ENCODE data around the gene NCKAP5.

The NCKAP5 gene

DNA sequence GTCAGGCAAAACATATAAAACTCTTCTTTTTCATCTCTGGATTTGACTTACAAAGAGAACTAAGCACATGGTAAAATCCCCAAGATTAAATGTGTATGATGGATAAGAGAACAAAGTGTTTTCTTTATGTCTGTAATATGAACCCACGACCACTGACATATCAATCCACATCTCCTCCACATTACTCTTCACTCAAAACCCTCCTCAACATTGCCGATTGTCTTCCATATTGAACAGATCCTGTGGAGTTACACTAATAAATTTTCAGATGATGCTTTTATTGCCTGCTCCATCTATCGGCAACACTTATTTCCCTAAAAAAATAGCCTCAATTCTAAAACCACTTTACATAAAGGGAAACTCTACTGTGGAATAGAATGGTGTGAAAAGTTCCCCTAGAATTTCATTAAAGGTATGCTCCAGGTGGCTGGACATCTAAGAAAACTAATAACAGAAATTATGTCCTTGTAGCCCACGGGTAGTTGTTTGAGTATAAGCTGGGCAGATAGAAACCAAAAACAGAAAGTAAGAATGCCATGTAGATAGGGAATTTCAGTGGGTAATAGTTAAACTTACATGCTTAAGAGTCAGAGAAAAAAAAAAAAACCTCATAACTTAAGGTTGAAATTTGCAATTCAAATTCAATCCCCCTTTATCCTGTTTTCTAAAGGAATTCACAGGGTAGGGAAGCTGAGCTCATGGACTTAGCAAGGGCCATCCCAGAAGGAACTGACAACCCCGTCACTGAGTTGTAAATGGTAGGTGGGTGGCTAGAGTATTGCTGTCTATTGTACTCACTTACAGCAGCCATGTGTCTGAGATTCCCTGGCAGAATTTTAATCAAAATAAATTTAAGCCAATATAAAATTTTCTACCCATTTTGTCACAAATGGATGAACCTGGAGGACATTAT, 592.8 kb downstream of the NCKAP5 start:
- no peak for DNase-seq

DNA sequence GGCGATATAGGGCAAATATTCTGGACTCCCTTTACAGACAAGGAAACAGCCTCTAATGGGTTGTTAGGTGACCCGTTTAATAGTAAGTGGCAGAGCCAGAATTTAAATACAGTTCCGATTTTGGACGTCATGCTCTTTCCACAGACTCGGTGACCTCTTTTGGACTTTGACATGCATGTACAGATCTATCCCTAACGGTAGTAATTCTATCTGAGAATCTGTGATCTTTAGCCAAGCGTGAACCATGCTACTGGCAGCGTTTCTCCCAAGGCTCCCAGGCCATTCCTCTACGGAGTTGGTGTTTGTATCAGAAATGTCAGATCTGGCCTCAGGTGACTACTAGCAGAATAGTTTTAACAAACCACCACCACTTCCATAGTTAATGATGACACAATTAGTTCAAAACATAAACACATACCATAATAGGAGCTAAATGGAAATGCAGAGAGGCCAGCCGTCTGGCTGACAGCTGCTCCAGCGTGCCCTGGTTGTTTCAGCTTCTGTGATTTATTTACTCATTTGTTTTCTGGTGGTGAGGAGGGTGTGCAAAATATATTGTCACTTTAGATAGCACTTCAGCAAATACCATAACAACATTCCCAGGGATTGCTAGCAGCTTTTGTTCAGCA, 593.7 kb downstream of the NCKAP5 start:
- DNase-seq = no peak

DNA sequence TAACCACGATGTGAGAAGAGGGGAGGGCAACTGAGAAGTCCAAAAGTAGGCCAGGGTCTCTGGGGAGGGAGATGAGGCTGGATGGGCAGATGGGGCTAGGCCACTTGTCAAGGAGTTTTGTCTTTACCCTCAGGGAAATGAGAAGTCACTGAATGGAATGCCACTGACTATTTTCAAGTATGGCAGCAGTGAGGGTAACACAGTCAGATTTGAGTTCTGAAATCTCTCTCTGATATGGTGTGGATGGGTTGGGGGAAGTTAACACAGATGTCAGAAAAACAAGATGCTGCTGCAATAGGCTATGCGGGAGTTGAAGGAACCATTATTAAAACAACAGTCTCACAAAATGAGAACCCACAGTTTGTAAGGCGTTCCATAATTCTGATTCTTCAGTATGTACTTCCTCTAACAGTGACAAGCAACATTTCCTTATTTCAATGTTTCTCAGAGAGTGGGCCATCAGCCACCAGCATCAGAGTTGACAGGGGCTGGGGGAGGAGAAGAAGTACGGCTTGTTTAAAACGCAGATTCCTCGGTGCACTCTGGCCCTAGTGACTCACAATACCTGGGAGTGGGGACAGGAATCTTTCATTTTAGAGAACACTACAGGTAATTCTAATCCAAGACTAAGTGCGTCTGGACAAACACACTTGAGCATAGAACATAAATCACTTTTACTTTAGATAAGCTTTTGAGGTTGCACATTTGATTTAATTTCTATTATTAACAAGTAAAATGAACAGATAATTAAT, 596.8 kb downstream of the NCKAP5 start:
- DNase-seq = no peak

DNA sequence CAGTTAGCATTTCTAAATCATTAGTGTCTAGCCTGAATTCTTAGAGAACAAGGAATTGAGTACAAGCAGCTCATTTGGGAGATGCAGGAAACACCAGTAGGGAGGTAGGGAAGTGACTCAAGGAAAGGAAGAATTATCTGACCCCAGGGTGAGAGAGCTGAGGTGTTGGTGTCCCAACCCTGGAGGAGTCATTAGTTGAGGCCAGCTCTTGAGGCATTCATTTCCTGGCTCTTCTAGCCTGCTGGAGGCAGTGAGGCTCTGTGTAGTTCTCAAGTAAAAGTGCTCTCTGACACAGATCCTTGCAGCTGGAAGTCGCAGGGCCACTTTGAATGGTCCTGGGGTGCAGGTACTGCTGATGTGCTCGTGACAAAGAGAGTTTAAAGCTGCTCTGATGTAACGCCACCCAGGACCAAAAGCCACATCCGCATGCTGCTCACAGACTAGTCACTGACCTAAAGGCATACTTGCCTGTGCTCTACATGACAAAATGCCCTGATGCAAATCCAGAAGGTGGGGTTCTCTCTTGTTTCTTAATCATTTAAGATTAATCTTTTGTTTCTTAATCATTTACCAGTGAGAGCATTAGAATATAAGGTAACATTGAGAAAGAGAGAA, 598.8 kb downstream of the NCKAP5 start:
- no peak for DNase-seq

DNA sequence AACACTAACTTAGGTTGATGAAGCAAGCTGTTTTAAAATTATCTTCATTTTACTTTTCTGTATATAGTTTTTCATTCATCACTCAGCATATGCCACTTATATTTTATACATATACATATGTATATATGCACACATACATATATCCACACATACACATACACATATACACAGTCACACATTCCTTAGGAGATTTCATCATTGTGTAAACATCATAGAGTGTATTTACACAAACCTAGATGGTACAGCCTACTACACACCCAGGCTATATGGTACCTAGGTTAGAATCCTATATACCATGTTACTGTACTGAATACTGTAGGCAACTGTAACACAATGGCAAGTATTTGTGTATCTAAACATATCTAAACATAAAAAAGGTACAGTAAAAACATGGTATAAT, 602.8 kb downstream of the NCKAP5 start:
- no peak for DNase-seq

DNA sequence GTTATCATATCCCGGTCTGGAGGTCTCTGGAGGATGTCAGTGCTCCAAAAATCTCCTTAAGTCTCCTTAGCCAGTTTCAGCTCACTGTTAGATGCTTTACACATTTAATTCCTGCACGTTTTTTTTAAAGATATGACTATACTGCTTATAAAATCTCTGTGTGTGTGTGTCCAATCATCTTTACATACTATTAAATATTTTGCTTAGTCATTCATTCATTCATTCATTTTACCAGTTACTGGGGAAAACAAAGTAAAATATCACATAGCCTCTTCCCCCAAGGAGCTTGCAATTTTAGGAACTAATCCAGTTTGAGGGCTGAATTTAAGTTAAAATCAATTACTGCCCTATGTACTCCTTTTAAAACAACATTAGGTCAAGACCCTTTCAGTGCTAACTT, 605.1 kb downstream of the NCKAP5 start:
- DNase-seq = no peak

DNA sequence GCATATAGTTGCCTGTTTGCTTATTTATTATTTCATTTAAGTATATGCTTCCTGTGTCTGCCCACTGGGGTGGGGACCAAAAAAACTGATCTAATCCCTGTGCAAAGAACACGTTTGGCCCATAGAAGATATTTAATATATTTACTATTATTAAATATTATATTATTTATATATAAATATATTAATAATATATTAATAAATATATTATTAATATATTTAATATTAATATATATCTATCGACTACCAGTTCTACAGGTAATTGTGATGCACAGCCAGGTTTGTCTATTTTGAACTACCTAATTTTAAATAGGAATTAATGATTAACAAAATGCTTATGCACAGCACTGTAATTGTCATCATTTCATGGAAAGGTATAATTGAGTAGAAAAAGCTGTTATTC, 609.4 kb downstream of the NCKAP5 start:
- no peak for DNase-seq

DNA sequence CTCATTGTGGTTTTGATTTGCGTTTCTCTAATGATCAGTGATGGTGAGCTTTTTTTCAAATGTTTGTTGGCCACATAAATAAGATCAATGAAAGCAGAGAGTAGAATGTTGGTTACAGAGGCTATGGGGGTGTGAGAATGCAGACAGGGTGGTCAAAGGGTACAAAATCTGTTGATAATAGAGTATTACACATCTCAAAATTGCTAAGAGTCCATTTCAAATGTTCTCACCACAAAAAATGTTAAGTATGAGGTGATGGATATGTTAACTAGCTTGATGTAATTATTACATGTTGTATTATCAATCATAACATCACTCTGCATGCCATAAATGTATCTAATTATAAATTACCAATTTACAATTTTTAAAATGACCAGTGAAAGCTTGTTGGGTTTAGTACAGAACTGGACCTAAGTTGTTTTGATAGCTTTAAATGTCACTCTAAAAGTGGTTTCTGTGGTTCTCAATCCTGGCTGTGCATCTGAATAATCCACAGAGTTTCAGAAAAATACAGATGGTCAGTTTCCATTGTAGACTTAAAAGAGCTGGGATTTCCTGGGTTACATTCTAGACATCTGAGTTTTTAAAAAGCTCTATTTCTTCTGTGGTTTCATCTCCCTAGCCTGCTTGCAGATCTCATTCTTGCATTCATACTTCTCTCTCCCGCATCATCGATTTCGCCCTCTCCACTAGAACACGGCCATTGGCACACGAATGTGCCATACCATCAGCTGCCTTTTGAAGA, 612.2 kb downstream of the NCKAP5 start:
- DNase-seq = no peak

DNA sequence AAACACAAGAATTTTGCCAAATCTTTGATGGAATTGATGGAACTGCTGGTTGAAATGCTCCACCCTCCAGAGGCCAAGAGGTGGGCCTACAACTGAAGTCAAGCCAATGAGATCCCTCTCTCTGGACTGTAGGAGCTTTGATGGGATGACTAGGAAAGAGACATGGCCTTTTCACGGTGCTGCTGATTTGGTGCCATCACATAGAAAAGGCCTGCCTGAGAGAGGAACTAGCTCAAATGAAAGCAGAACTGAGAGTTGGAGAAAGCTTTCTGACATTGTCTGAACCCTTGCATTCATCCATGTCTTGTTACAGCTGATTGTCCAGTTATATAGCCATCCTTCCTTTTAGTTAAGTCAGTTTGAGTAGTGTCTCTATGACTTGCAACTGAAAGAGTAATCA, 614.5 kb downstream of the NCKAP5 start:
- DNase-seq = no peak

DNA sequence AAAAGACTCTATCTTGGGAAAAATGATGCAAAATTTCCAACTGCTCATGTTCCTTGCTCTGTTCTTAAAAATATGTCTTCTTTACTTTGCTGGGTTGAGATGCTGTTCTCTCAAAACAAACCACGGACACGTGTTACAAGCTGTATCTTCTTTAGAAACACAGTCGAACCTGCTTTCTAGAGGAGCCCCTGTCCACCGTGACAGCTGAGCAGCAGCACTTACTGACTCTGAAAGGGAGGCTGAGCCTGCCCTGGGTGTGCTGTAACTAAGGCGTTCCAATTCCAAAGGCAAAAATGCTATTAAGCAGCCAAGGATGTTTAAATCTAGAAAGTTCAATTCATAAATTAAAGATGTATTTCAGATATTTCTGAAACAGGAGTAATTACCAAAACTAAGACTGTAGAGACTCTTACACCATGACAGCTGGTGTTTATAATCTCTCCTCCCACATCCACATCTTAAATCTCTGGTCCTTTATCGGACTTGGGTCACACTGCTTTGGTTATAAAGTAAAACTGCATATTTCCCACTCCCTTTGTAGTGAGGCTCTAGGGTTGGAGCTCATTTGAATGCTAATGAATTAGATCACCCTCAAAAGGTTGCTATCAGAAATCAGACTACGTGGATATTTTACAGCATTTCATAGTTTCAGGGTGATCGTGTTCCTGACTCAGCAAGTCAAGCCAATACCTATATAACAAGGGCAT, 617.1 kb downstream of the NCKAP5 start:
- no peak for DNase-seq

DNA sequence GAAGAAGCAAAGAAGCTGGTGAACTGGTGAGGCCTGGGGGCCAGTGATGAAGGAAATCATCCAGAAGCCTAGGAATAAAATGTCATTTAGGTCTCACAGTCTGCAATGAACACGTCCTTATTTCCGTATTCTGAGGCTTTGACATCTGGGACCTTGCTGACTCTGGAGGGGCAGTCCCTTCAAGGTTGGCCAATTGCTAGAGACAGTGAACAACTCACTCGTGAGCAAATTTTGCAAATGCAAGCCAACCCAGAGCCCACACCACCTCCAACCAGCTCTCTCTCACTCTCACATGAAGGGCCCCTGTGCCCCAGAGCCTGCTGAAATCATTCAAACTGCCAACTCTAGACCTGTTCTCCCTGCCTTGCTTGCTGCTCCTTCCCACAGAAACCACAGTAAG, 619.2 kb downstream of the NCKAP5 start:
- DNase-seq = no peak

DNA sequence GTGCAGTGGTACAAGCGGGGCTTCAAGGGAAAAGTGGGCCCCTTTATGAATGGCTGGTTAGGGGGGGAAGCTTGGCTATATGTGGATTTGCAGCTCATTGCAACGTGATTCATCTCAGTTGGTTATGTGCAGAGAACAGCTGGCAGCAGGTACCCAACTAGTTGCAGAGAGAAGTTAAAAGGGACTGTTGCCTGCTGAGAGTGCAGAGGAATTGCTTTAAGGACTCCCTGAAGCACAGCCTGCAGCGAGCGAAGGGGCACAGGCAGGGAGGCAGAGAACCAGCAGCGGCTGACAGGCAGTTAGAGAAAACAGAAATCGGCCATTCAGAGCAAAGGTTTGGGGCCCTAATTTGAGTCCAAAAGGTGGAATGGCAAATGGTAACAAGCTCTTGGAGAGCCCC, 620.1 kb downstream of the NCKAP5 start:
- DNase-seq = no peak

DNA sequence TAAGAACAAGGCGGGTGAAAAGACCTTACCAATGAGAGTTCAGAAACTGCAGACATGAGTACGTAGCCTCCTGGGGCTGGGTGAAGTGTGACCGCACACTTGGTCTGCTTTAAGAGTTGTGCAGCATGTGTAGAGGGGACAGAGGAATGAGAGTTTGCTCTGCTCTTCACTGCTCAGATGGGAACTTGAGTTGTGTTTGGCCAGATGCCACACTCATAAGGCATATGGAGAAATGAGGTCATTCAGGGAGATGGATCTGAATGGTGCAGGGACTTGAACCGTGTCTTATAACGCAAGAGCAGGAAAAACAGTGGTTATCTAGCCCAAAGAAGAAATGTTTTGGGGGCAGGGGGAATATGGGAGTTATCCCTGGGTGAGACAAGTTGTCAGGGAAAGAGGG, 624.4 kb downstream of the NCKAP5 start:
- DNase-seq = no peak

DNA sequence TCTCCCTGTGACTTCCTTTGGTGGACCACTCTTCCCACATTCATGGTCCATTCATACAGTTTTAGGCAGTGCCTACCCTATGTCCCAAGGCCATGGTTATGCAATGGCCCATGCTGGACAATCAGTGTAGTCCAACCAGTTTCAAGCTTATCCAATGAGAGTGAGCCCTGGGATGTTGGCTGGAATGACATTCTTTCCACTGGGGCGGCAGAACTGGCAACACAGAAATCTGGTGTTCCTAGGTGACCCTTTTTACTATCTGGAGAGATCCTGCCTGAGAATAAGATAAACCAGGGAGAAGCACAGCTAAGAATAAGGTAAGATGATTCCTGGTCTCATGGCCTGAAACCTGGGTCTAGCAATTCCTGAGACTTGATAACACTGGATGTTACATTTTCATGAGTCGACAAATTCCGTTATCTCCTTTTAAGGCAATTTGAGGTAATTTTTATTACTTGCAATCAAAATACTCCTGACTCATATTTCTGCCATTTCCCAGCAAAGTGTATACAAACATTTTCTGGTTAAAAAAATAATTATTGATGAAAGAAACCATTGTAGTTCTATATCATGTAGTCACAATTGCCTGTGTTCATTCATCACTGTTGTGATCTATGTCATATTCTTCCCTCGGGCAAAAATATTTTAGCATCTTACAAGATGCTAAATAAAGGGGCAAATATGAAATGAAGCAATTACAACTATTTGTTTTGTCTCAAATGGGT, 626.8 kb downstream of the NCKAP5 start:
- no peak for DNase-seq

DNA sequence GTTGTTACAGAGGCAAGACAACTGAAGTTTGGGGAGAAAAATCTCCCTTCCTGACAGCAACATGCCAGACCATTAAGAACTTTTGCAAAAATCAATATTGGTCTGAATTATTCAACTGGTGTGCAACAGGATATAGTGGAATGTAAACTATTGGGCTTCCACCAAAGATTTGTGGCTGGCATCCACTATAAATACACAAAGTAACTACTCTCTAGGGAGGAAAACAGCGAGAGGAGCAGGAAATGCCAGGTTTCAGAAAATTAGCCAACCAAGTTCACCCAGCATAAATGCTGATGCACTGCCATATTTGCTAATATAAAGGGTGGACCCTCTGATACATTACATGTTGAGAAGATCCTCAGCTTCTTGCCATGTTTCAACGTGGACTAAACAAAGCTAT, 630.6 kb downstream of the NCKAP5 start:
- DNase-seq = no peak

DNA sequence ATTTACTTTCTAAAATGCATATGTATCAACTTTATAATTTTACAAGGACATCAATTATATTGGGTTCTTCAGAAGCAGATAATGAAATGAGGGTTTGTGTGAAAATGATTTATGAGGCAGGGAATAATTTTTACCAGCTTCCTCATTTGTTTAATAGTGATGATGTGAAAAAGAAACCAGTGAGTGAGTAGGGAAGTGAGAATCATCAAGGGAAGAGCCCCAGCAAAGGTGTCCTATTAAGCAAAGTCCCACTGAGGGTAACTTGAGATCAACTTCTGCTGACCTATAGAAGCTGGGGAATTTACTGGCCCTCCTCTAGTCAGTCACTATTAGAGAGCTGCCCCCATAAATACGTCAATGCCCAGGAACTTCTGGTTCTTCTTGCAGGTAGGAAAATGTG, 631.5 kb downstream of the NCKAP5 start:
- DNase-seq = no peak

DNA sequence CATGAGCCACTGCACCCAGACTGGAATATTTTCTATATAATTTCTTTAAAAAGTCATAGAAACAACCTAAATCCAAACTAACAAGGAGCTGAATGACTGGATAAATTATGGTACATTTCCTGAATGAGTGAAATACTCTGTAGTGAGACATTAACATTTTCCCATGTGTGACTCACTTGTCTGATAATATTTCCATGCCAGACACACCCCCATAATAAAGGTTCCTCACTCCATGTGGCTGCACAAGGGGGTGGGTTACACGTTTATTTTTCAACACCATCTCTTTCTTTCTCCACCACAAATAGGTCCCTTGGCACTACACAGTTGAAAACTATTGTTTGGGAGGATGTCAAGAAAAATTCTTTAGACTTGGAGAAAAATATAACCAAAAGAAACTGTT, 632.0 kb downstream of the NCKAP5 start:
- DNase-seq = no peak

DNA sequence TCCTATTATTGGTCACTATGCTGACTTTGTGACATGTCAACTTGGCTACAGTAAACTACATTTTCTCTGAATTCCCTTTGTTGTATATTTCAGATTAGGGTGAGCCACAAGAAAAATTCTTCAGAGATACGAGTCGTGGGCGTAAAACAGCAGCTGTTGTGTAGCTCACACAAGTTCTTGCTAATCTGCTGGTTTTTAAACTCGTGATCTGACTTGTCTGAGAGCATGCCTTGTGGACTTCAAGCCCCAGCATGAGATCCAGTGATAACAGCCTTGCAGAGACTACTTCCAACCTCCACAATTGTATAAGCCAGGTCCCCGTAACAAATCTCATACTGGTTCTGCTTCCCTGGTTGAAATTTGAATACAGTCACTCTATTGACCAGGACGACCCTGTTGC, 638.5 kb downstream of the NCKAP5 start:
- no peak for DNase-seq

DNA sequence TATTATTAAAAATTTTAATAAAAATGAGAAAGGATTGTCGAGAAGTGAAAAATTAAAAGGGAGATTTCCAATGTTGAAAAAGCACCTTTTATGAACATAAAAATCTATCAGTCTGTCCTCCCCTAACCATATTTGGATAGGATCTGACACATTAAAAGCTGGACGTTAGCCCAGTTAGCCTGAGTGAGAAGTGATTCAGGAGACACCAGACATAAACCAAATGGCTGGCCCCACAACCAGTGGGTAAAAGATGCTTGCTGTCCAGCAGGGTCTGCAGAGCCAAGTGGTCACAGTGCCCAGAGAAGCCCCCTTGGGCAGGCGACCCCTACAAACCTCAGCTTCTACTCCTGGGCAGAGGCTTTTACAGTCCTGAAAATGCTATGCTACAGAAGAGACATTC, 644.5 kb downstream of the NCKAP5 start:
- DNase-seq = no peak

DNA sequence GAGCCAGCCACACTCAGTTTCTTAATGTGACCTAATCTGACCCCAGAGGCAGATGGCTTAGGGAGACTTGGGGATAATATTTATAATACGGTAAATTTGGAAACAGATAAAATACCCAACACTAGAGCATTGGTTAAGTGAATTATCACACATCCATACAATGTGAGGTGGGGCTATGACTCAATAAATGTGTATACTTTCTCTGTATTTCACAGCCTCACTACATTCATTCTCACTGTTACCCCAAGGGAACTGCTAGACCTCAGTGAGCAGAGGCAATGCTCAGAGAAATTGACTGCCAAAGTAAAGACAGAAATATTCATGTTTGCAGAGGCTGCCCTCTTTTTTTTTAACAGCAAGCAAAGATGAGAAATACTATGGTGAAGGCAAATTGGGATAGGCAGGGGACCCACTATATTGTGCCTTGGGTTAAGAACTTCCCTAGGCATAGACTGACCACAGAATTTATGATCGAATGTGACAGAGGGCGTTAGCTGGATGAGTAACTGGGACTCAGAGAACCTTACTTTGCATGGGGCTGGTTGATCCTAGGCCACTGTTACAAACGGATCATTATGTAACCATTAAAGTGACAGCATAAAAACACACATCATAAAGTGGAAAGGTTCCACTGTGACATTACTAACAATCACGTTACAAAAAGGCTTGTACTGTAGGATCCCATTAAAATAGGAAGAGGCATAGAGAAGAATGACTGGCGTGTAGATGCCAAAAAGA, 652.3 kb downstream of the NCKAP5 start:
- DNase-seq = no peak

Measured in activated naive CD4-positive, alpha-beta T cell treated with Interleukin-2 at 50 U/mL for 16 hours (primary cell).